ENCODE data around the gene IDH2.

Gene IDH2

DNA sequence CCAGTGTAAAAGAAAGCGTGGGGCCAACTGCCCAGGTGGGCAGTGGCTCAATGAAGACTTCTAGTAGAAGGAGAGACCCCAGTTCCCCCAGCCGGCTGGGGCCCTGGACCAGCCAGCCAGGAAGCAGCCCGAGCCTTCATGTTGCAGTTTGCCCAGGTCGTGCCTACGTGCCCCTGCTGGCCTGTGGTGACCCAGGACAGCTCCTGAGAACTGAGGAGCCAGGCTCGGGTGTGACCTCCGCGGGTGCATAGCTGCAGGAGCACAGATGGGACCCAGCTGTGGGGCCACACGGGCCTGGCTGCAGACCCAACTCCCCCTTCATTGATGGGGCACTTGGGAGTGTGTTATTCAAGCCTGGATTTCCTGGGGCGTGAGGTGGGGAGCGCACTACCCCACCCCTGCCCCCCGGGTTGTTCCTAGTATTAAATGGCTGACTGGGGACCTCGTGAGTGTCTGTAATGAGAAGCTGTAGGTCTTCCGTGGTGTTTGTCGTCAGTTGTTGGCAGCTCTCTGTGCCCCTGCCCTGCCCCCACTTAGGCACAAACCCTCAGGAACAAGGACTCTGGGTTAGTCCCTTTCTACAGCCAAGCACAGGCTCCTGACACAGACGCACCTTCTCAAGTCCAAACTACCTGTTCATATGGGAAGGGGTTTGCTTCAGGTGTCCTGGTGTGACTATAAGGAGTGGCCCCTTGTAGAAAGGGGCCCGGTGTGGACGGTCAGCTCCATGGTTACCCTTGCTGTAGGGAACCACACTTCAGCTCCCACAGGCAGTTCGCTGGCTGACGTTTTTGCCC is 39.1 kb downstream of the IDH2 start:
- no peak for DNase-seq

DNA sequence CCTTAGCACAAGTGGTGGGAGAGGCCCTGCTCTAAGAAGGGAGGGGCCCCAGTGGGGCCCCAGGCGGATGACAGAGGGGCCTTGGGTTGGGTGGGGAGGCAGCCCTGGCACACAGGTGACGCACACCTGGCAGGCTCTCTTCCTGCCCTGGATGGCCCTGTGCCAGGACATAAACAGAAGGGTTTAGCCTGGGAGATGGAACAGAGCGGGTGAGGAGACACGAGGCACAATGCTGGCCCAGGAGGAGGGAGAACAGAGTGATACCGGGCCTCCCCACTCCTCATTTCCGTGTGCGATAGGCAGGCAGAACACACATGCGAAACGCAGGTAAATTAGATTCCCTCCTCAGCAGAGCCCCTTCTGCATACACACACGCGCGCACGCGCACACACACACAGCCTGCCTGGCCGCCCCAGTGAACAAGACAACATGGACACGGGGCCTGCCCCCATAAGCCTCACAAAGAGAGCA is 39.8 kb downstream of the IDH2 start:
- peak in 1 of 2 donors; percentile 29 for DNase-seq

DNA sequence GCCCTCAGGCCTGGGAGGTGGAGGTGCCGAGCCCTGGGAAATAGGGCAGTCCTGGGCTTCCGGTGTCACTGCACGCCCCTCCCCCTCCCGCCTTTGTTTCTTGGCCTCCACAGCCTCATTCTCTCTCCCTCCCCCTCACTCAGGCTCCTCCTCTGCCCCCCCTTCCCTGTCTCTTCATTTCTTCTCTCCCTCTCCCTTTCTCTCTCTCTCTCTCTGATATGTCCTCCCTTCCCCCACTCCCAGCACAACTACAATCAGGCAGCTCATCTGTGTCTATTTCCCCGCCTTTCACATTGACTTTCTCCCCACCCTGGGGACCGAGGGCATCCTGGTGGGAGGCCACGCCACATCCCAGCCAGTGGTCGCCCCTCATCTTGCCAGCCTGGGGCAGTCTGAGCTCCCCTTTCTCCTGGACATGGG is 40.2 kb downstream of the IDH2 start:
- DNase-seq, result peak; percentile 21 to 63

- DNase-seq, result no peak
Measured at GRCh38 chr15:90060797-90061196, 41.5 kb downstream of the IDH2 start.

DNA sequence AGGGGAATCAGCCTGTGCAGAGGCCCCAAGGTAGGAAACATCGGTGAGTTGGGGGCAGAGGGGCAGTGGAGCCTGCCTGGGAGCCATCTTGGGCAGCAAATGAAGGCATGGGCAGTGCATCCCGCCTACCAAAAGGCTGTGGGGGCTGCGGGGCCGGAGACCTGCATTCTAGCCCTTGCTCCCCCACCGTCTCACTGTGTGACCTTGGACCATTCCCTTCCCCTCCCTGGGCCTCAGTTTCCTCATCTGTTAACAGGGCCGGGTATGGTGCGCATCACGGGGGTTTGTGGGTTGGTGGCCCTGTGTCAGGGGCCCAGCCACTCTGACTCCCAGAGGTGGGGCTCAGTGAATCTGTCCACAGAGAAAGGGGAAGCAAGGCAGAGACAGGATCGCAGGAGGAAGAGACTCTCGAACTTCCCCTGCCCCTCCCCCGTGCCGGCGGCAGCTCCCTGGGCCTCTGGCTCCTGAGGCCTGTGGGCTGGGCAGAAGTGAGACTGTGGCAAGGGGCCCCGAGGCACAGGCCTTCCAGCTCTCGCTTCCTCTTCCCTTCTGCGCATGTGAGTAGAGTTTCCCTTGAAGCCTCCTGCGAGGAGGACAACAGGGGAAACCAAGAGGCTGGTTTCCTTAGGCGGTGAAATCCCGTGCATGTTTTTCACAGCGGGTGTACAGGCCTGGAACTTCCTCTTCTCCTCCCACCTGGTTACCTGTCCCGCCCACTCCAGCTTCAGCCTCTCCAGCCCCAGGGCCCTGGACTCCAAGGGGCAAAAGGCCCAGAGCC is 42.9 kb downstream of the IDH2 start:
- peak; percentile 80 to 92 for DNase-seq

GRCh38 chr15:90058775-90059174 is 43.5 kb downstream of the IDH2 start:
- no peak for DNase-seq

- peak in 1 of 2 donors; percentile 16 for DNase-seq
Measured at GRCh38 chr15:90058308-90058707, 44.0 kb downstream of the IDH2 start.

- DNase-seq, result no peak
Measured at GRCh38 chr15:90056529-90056928, 45.7 kb downstream of the IDH2 start.

DNA sequence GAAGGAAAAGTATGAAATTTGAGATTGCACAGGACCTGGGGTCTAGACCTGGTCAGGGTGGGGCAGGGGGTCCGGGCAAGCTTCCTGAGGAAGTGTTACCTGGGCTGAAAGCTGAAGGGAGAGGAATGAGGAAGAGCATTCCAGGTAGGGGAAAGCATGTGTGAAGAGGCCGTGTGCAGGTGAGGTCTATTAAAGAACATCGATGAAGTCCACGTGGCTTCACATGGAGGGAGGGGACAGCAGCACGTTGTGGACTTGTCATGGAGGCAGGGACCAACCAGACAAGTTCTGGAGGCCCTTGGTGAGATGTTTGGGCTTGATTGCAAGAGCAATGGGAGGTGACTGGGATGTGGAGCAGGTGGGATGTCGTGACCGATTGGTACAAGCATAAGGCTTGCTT is 47.1 kb downstream of the IDH2 start:
- DNase-seq, result no peak

GRCh38 chr15:90054618-90055097 is 47.6 kb downstream of the IDH2 start:
- DNase-seq, result no peak

DNA sequence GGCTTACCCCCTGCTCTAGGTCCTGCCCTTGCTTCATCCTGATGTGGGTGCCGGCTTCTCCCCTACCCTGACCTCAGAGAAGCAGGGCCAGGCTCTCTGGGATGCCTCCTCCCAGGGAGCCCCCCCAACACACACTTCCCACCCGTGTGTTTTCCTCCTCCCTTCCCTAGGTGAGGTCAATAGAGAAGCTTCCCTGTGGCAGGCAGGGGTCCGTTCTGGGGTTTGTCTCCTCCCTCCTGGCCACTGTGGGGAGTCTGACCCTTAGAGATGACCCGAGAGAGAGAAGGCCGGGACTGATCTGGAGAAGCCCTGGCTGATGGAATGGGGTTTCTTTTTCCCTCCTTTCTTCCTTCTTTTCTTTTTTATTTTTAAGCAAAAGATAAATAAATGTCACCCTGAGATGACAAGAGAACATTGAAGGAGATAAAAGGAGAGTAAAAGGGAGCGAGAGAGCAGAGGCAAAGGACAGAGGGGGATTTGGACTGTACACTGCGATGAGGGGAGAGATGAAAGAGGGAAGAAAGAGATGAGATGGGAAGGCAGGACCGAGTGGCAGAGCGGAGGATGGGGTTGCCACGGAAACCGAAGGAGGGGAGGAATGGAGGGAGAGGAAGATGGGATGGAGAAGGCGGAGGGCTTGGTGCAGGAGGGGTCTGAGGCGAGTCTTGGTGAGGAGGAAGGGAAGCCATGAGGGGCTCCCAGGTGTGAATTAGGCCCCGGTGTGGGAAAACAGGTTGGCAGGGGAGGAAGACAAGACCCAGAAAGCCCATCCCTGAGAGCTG is 48.4 kb downstream of the IDH2 start:
- DNase-seq, result no peak

DNA sequence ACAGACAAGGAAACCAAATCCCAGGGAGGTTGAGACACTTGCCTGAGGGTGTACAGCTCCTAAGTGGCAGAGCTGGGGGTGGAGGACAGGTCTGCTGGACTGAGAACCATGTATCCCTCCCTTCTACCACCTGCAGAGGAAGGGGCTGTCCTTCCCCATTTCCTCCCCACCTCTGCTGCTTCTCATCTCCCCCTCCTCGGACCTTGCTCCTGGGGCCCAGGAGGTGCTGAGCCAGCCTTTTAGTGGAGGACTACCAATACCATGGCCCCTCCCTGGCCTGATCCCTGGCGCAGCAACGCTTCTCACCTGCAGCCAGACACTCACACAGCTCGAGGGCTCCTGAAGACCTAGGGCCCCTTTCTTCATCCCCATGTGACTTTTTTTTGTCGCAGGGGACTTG is 50.4 kb downstream of the IDH2 start:
- DNase-seq, result no peak

DNA sequence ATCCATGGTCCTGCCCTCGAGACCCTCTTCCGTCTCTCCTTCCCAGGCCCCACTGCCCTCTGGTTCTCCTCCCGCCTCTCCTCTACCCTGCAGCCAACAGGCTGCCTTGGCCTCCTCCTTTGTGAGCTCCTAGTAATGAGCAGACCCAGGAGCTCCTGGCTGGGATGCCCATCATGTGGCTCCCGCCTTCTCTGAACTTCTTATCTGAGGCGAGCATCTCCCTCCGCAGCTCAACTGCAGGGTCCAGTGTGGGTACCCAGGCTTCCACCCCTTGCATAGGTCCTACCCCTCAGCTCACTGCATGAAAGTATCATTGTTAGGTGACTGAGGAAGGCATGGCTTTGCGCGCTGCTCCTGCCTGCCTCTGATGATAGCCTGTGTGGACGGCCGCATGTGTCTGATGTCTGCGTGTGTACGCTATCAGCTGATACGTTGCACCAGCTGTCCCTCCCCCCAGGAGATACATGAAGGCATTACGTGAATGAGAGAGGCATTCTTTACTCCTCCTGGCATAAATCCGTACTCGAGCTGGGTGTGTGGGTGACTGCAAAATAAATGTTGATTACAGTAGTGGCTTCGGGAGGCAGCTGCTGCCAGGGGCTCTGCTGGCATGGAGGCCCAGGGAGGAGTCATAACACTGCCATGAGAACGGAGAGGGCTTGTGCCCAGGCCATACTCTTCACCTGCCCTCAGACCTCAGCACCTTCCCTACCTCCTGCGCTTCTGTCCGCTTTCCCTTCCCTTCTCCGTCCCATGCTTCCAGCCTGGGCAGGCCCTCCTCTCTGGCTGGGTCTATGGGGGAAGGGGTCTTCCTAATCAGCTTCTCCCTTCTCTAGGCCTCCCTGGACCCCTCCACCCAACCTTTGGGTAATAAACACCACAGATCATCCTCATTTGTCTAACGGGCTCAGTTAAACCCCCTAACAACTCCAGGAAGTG is 52.3 kb downstream of the IDH2 start:
- no peak for DNase-seq

GRCh38 chr15:90049030-90049429 is 53.2 kb downstream of the IDH2 start:
- DNase-seq, result no peak

DNA sequence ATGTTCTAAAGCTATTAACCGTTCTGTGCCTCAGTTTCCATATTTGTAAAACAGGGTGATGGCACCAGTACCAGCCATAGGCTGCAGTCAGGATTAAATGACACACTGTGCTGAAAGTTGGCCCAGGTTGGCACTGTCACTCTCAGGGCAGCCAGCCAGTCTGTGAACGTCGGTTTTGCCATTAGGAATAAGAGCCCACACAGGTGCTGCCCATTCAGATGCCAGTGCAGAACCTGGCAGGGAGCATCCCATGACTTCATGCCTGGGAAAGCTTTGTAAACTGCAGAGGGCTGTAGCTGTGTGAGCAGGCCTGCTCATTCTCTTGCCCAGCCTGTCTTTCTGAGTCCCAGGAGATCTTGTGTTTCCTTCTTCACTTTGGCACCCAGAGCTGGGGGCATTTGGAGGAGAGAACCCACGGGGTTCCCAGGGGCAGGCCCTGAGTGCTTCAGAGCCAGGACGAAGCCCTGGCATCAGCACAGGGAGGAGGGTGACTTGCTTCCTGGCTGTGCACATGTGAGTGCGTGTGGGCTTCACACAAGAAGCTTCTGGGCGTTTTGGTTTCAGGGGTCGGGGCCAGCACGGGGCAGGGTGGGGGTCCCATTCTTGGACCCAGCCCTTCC is 54.2 kb downstream of the IDH2 start:
- DNase-seq, result no peak

GRCh38 chr15:90046911-90047392 is 55.3 kb downstream of the IDH2 start:
- DNase-seq, result peak in 1 of 2 donors; percentile 43

DNA sequence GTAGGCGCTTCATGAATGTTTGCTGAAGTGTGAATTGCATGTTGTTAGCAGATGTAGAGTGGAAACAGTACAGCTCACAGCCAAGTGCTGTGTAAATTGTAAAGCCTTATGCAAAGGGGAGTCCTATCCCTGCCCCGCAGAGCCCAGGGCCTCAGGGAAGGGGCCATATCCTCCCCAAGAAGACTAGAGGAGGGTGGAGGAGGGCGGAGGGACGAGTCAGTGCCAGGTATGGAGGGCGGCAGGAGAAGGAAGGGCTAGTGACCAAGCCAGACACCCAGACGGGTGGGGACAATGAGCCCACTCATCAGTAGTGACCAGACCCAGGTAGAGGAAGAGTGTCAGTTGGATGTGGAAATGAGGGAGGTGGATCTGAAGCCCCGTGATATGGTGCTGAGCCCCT is 56.0 kb downstream of the IDH2 start:
- DNase-seq, result no peak

- DNase-seq, result no peak
Measured at GRCh38 chr15:90044916-90045371, 57.3 kb downstream of the IDH2 start.

GRCh38 chr15:90044191-90044590 is 58.1 kb downstream of the IDH2 start:
- DNase-seq, result no peak

GRCh38 chr15:90043530-90044010 is 58.7 kb downstream of the IDH2 start:
- no peak for DNase-seq

Measured in CD4-positive, alpha-beta T cell treated with Interleukin-4 for 1 hour (primary cell).